WERI-Rb-1 (cell line): ENCODE data around the gene ADAMTS2.

Experiments used
- DNase-seq: peaks from one replicate; pipeline ENCODE4 v3.0.0-alpha.2; 2020
- H3K27ac ChIP-seq: fragments of 250-450 bp; sonication (Bioruptor Pico); 2 replicates; pipeline ENCODE4 v1.5.1; 2020; ENCODE audit warnings: mild to moderate bottlenecking, moderate library complexity
- H3K27me3 ChIP-seq: fragments of 250-450 bp; sonication (Bioruptor Pico); 2 replicates; pipeline ENCODE4 v1.5.1; 2021; ENCODE audit warnings: mild to moderate bottlenecking, low read depth, moderate library complexity; ENCODE audit not compliant: insufficient read depth, severe bottlenecking
- H3K36me3 ChIP-seq: fragments of 250-450 bp; sonication (Bioruptor Pico); 2 replicates; pipeline ENCODE4 v1.5.1; 2020; ENCODE audit warnings: mild to moderate bottlenecking, moderate library complexity
- H3K4me3 ChIP-seq: 2 replicates; pipeline ENCODE4 v1.5.1; 2011; ENCODE audit warnings: low read depth, mild to moderate bottlenecking, control low read depth, low read length
- H3K9me3 ChIP-seq: fragments of 250-450 bp; sonication (Bioruptor Pico); 2 replicates; pipeline ENCODE4 v1.5.1; 2021; ENCODE audit warnings: mild to moderate bottlenecking, moderate library complexity; ENCODE audit not compliant: severe bottlenecking
- TF ChIP-seq, protein P1 (sequence below): IDR thresholded peaks from 2 replicates; pipeline ENCODE4 v1.5.1; 2011; ENCODE audit warnings: low read depth, mild to moderate bottlenecking, control low read depth, inconsistent platforms, low read length

ADAMTS2 gene

DNA sequence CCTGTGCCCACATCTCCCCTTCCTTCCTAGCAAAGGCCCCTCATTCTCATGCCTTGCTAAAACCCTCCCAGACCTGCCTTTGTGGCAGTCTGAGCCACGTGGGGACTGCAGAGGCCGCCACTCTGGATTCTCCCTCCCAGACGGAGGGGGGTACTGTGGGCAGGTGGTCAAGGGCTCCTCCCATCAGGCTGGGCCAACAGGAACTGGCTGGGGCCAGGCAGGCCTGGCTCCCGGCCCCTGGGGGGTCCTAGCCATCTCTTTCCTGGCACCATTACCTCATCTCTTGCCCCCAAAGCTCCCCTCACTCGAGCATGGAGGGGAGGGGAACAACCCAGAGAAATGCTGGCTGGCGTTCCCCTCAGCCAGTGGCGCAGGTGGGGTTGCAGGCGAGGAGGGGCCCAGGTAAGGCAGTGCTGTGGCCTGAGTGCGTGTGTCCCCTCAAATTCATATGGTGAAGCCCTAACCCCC is 196.5 kb downstream of the ADAMTS2 start:
- H3K36me3 ChIP-seq: no peaks in the 10 kb centered on the region
- no peaks in the 10 kb centered on the region for H3K9me3 ChIP-seq
- H3K4me3 ChIP-seq: no peak overlapping the region
- DNase-seq: no peak
- no peaks in the 10 kb centered on the region for H3K27me3 ChIP-seq
- no peak overlapping the region for H3K27ac ChIP-seq
- TF ChIP-seq, protein P1, sequence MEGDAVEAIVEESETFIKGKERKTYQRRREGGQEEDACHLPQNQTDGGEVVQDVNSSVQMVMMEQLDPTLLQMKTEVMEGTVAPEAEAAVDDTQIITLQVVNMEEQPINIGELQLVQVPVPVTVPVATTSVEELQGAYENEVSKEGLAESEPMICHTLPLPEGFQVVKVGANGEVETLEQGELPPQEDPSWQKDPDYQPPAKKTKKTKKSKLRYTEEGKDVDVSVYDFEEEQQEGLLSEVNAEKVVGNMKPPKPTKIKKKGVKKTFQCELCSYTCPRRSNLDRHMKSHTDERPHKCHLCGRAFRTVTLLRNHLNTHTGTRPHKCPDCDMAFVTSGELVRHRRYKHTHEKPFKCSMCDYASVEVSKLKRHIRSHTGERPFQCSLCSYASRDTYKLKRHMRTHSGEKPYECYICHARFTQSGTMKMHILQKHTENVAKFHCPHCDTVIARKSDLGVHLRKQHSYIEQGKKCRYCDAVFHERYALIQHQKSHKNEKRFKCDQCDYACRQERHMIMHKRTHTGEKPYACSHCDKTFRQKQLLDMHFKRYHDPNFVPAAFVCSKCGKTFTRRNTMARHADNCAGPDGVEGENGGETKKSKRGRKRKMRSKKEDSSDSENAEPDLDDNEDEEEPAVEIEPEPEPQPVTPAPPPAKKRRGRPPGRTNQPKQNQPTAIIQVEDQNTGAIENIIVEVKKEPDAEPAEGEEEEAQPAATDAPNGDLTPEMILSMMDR: no peak

DNA sequence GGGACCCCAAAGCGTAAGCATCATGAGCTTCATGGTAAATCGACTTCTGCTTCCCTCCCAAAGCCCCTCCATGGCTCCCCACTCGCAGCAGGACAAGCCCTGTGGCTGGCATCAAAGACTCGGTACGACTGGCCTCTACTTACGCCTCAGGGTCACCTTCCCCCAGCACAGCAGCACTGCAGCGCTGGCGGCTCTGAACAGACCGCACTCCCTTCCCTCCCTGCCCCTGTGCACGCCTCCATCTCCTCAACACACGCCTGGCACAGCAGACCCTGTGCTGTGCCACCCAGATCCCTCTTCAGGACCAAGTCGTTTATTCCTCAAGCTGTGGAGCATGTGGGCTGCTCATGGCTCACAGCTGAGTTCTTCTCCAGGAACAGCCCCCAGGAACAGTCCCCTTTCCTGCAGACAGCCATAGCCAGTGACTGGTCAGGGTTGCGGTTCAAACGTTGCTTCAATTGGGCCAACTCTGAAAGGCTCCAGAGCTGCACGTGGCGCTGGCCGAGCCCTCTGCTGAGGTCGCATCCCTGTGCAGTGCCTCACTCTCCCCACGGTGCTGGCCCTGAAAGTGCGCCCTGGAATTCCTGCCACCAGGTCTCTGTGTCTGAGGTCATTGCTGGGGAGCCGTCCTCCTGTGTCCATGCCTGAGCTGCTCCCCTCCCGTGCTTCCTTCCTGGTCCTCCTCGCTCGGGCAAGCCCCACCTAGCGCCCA is 197.1 kb downstream of the ADAMTS2 start:
- Histone ChIP-seq H3K27ac (no peak overlapping the region), H3K9me3 (no peaks in the 10 kb centered on the region), H3K4me3 (no peak overlapping the region), H3K27me3 (no peaks in the 10 kb centered on the region), H3K36me3 (no peaks in the 10 kb centered on the region)
- no peak for DNase-seq
- TF ChIP-seq, protein P1: no peak

DNA sequence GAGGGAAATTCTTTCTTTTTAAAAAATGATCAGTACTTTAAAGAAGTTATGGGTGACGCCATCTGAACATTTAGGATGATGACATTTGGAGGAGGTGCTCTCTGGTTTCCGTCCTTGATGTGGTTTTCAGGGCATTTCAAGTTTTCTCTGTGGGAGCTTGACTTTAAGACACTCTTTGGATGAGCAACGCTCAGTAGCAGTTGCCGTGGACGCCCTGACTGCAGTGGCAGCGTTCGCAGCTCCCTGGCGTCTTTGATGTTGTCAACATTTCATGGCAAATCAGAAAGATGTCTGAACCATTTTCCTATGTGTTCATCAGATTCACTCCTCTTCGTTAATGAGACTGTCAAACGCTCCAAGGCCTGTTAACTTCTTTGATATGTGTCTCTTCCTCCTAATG is 199.0 kb downstream of the ADAMTS2 start:
- no peak overlapping the region for H3K4me3 ChIP-seq
- H3K36me3 ChIP-seq: no peaks in the 10 kb centered on the region
- no peak overlapping the region for H3K27ac ChIP-seq
- DNase-seq: no peak
- TF ChIP-seq, protein P1: no peak
- no peaks in the 10 kb centered on the region for H3K27me3 ChIP-seq
- no peaks in the 10 kb centered on the region for H3K9me3 ChIP-seq

DNA sequence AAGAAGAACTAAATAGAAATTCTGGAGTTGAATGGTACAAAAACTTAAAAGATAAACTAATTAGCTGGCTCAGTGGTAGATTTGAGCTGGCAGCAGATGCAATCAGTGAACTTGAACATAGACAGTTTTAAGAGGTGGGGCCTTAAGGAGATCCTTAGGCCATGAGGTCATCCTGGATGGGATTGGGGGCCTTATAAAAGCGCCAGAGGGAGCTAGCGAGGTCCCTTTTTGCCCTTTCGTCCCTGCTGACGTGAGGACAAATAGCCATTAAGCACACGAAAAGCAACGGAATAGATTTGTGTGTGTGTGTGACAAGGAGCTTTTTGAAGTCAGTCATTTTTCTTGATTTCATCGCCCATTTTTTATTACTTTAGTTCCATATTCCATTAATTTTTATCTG is 201.8 kb downstream of the ADAMTS2 start:
- TF ChIP-seq, protein P1: no peak
- Histone ChIP-seq H3K9me3 (no peaks in the 10 kb centered on the region), H3K4me3 (no peak overlapping the region), H3K36me3 (no peaks in the 10 kb centered on the region), H3K27ac (no peak overlapping the region), H3K27me3 (no peaks in the 10 kb centered on the region)
- DNase-seq: no peak

DNA sequence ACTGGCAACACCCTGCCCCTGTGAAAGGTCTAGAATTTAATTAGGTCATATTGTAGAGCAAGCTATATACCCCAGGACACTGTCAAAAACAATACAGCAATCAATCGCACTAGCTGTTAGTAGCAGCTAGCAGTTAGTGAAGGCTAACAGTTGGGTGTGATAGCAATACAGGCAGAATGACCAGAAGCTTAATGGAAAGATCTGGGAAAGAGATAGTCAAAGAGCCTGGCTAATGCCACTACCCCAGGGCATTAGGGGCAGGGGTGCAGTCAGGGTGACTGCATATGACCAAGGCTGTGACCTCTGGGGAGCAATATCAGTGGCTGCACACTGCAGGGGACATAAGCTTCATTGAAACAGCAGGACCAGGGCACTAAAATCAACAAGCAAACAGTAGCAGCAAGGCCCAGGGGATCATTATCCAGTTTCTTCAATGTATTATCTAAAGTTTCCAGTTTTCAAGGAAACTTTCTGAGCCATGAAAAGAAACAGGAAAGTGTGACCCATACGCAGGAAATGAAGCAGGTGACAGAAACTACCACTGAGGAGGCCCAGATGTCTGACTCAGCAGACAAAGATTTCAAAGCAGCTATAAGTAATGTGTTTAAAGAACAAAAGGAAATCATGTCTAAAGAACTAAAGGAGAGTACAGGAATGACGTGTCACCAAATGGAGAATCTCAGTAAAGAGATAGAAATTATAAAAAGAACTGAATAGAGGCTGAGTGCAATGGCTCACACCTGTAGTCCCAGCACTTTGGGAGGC is 202.6 kb downstream of the ADAMTS2 start:
- Histone ChIP-seq H3K9me3 (no peaks in the 10 kb centered on the region), H3K27me3 (no peaks in the 10 kb centered on the region), H3K4me3 (no peak overlapping the region), H3K27ac (no peak overlapping the region), H3K36me3 (no peaks in the 10 kb centered on the region)
- TF ChIP-seq, protein P1: no peak
- no peak for DNase-seq
